HG03175 (cell line): Measurements from ENCODE around the gene CCR2.
"Not testable (repeated sequence)": the region's sequence is repeated elsewhere in the genome, so short reads cannot be mapped to it uniquely, and the experiment has no call there.

Experiments used
- ATAC-seq: cut with Tn5 transposase; IDR thresholded peaks from one replicate; pipeline ENCODE4 v1.9.1; 2021; ENCODE audit warnings: mild to moderate bottlenecking, moderate library complexity; ENCODE audit not compliant: unreplicated experiment

The CCR2 gene

DNA sequence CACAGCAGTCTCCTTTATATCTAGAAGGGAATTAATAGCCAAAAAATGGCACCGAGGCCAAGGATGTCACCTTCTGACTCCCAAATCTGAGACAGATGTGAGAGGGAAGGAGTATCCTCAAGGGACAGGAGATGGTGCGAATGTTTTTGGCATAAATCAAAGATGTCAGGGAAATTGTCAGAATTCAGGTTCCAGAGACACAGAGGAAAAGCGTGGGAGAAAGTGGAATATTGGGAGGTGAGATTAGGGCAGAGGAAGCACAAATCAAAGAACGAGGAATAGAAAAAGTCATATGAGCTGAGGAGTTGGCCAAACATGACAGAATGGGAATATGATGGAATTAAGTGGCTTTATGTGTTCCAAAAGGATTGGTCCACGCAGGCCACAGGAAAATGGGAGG is 46.9 kb downstream of the CCR2 start:
- ATAC-seq, result no peak

DNA sequence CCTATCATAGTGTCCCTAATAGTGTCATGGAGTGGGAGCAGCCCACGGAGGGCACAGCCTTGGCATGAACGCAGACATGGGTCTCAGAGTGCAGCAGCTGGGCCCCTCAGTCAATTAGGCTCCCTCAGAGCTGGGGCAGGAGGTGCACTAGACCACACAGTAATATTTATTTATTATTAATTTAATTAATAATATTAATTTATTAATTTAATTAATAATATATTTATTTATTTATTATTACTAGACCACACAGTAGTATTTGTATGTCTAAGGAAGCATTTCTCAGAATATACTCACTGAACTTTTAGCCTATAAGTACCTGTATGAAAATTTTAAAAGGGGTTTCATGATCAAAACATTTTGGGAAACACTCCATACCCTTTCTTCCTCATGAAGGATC is 47.7 kb downstream of the CCR2 start:
- no peak for ATAC-seq

DNA sequence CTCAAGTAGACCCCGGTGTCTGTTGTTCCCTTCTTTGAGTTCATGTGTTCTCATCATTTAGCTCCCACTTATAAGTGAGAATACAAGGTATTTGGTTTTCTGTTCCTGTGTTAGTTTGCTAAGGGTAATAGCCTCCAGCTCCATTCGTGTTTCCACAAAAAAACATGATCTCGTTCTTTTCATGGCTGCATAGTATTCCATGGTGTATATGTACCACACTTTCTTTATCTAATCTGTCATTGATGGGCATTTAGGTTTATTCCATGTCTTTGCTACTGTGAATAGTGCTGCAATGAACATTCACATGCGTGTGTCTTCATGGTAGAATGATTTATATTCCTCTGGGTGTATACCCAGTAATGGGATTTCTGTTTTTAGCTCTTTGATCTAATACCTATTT is 49.0 kb downstream of the CCR2 start:
- ATAC-seq, result not testable (repeated sequence)

DNA sequence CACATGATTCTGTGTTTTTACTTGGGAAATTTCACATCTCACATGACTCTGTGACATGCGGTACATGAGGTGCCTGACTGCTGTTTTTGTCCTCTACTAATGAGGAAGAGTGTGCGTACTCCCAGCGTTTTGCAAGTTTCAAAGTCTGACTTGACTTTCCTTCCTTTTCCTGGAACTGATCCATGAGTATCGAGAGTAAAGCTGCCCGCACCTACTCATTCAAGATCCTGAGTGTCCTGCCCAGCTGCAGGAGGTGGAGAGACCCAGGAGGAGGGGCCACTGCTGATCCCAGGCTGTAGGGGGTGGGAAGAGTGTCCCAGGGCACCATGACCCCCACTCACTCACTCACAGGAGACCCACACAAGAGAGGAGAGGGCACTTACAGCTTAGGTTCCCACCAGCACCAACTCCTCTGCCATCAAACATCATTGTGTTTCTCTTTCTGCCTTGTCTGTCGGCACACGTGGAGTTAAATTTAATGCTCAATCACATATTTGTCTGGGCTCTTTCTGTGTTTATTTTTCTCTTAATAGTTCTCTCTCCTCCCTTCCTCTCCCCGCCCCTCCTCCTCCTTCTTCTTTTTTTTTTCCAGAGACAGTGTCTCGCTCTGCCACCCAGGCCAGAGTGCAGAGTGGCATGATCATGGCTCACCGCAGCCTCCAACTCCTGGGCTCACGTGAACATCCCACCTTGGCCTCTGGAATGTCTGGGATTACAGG is 51.5 kb downstream of the CCR2 start:
- no peak for ATAC-seq

DNA sequence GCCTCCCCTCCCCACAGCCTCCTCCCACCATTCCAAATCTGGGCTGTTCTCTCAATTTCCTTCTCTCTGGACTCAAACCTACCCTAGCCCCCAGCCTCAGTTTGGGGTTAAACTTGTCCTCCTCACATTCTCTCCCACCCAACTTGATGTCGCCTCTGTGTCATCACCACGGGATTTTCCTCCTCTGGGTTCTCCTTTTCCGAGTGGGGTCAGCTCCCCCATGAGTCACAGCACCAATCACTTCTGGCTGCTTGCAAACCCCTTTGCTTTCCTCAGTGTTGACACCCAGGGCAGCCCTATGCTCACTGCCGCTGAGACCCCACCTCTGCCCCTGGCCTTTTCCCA is 52.5 kb downstream of the CCR2 start:
- ATAC-seq, result no peak

DNA sequence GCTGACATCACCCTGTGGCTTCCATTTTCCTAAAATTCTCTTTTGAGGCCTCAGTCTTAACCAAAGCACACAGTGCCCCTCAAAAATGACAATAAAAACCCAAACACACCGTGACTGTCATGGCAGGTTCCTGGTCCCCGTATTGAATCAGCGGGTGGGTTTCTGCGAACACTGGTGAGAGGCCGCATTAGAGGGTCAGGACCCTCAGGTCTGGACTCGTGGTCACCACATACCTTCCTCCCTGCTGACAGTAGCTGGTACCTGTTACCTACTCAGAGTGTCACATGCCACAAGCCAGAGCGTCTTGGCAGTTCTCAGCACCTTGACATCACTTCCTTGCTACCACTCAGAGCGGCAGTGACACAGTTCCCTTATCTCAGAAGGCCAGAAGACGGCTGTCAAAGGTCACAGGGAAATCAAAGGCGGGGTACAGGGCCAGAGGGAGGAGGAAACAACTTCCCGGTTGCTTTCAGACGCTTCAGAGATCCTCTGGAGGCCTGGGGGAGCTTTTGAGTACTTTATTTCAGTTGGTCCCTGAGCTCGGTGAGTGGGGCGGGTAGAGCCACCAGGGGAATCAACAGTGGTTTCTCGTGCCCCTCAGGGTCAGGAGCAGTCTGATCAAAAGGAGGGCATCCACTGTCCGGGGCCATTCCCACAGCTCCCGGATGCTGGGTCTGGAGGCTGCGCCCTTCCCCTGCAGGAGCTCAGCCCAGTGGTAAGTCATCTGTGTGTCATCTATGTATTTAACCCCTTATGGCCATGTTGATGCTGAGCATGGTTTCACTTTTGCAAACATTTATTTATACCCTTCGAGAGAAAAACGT is 53.1 kb downstream of the CCR2 start, which contains the start of the genes CCR5AS and CCRL2:
Gene CCR5AS (minus strand): TSS at position 279 of the 824 bp plus-strand sequence.
Gene CCRL2 (plus strand): TSS at position 472 of the 824 bp plus-strand sequence. CDS start 821 bp downstream, outside the sequence.
- ATAC-seq, result no peak

DNA sequence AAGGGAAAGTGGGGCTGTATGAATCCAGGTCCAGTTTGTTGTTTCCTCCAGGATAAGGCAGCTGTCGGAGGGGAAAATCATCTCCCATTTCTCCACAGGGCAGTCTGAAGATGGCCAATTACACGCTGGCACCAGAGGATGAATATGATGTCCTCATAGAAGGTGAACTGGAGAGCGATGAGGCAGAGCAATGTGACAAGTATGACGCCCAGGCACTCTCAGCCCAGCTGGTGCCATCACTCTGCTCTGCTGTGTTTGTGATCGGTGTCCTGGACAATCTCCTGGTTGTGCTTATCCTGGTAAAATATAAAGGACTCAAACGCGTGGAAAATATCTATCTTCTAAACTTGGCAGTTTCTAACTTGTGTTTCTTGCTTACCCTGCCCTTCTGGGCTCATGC is 54.1 kb downstream of the CCR2 start:
- ATAC-seq, result no peak

DNA sequence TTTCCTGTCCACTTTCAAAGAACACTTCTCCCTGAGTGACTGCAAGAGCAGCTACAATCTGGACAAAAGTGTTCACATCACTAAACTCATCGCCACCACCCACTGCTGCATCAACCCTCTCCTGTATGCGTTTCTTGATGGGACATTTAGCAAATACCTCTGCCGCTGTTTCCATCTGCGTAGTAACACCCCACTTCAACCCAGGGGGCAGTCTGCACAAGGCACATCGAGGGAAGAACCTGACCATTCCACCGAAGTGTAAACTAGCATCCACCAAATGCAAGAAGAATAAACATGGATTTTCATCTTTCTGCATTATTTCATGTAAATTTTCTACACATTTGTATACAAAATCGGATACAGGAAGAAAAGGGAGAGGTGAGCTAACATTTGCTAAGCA is 54.9 kb downstream of the CCR2 start:
- no peak for ATAC-seq

DNA sequence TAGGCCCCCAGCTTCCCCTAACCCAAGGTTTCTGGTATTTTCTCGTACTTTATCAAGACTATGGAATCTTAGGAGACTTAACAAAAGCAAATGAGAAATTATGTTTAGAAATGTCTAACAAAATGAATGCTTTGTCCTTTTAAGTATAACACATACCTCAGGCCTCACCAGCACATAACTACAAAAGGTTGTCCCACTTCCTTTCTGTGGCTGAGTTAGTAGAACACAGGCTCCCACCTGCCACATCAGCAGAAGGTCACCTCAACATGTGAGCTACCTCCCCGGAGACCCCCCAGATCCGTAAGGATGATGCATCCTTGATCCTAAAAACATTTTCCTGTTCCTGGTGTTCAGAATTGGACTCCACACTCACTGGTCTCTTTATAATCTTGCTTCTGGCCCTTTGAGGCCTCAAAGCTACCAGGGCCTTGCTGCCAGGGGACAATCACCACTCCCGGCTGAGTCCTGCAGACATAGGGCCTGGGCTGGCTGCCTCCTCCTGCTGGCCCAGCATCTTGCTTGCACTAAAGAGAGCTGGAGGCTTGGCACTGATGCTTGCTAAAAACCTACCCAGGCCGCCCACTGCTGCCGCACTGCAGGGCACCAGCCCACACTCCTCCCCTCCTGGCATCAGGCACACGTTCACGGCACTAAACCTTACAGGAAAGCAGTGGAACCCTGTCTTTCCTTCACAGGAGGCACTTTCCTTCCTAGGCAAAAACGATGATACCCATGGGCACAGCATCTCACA is 56.0 kb downstream of the CCR2 start:
- no peak for ATAC-seq
